Activated T-cell treated with anti-CD3 and anti-CD28 coated beads for 24 hours (primary cell): ENCODE measurements around the gene KLRC3.
"Not testable (repeated sequence)": the region's sequence is repeated elsewhere in the genome, so short reads cannot be mapped to it uniquely, and the experiment has no call there.

Experiments
- DNase-seq: peaks from one replicate; pipeline ENCODE4 v3.0.0-alpha.2; 2020; ENCODE audit warnings: low read depth

Gene KLRC3

GRCh38 chr12:10400829-10401228, 19.6 kb downstream of the KLRC3 start:
- no peak for DNase-seq

GRCh38 chr12:10398168-10398567, 22.2 kb downstream of the KLRC3 start:
- no peak for DNase-seq

- DNase-seq: no peak
These were observed 23.1 kb downstream of the KLRC3 start for GRCh38 chr12:10397296-10397695.

- not testable (repeated sequence) for DNase-seq
These were observed 24.2 kb downstream of the KLRC3 start for GRCh38 chr12:10396176-10396575.

GRCh38 chr12:10395390-10395998, 24.9 kb downstream of the KLRC3 start:
- no peak for DNase-seq

- DNase-seq: not testable (repeated sequence)
These were observed 25.8 kb downstream of the KLRC3 start for GRCh38 chr12:10394531-10395152.

- DNase-seq: no peak
These were observed 27.1 kb downstream of the KLRC3 start for GRCh38 chr12:10393291-10393690.

- no peak for DNase-seq
These were observed 27.9 kb downstream of the KLRC3 start for GRCh38 chr12:10392394-10392930.

- not testable (repeated sequence) for DNase-seq
These were observed 29.4 kb downstream of the KLRC3 start for GRCh38 chr12:10390991-10391390.

GRCh38 chr12:10389904-10390303, 30.5 kb downstream of the KLRC3 start, which contains the start of gene KLRK1:
Gene KLRK1, minus strand, starts transcription at chr12:10390041. Its CDS starts 1,231 bp downstream, at chr12:10388810.
- no peak for DNase-seq

- DNase-seq: no peak
These were observed 31.6 kb downstream of the KLRC3 start for GRCh38 chr12:10388624-10389413.

- not testable (repeated sequence) for DNase-seq
These were observed 32.9 kb downstream of the KLRC3 start for GRCh38 chr12:10387498-10387897.

- no peak for DNase-seq
These were observed 33.5 kb downstream of the KLRC3 start for GRCh38 chr12:10386857-10387256.

GRCh38 chr12:10385166-10385613, 35.2 kb downstream of the KLRC3 start:
- DNase-seq: no peak

GRCh38 chr12:10384191-10384590, 36.2 kb downstream of the KLRC3 start:
- DNase-seq: no peak

- no peak for DNase-seq
These were observed 38.3 kb downstream of the KLRC3 start for GRCh38 chr12:10381928-10382628.

- not testable (repeated sequence) for DNase-seq
These were observed 41.7 kb downstream of the KLRC3 start for GRCh38 chr12:10378737-10379136.

GRCh38 chr12:10374624-10375018, 45.8 kb downstream of the KLRC3 start:
- no peak for DNase-seq

GRCh38 chr12:10372559-10372958, 47.8 kb downstream of the KLRC3 start:
- DNase-seq: no peak

- DNase-seq: not testable (repeated sequence)
These were observed 48.4 kb downstream of the KLRC3 start for GRCh38 chr12:10371893-10372535.
